AG09309 (cell line): ENCODE data around the gene FUBP3.

ENCODE experiments used
- DNase-seq: peaks from one replicate; pipeline ENCODE4 v3.0.0-alpha.2; 2010; ENCODE audit warnings: low read depth
- H3K4me3 ChIP-seq: 2 replicates; pipeline ENCODE4 v1.5.1; 2011; ENCODE audit warnings: mild to moderate bottlenecking, low read depth, low read length, moderate library complexity; ENCODE audit not compliant: control insufficient read depth
- CTCF ChIP-seq: IDR thresholded peaks from 2 replicates; pipeline ENCODE4 v1.5.1; 2011; ENCODE audit warnings: mild to moderate bottlenecking, low read depth, low read length, inconsistent platforms; ENCODE audit not compliant: insufficient read depth, control insufficient read depth; ENCODE audit errors: missing control alignments

The FUBP3 gene

GRCh38 chr9:130599625-130600024 is 20.2 kb downstream of the FUBP3 start:
- no peak overlapping the region for H3K4me3 ChIP-seq
- TF ChIP-seq CTCF: no peak
- no peak for DNase-seq

GRCh38 chr9:130601100-130601499 is 21.7 kb downstream of the FUBP3 start:
- no peak overlapping the region for H3K4me3 ChIP-seq
- TF ChIP-seq CTCF: no peak
- DNase-seq: no peak

- H3K4me3 ChIP-seq: no peak overlapping the region
- no peak for DNase-seq
- no peak for TF ChIP-seq CTCF
Measured at GRCh38 chr9:130604295-130604694, 24.9 kb downstream of the FUBP3 start.

DNA sequence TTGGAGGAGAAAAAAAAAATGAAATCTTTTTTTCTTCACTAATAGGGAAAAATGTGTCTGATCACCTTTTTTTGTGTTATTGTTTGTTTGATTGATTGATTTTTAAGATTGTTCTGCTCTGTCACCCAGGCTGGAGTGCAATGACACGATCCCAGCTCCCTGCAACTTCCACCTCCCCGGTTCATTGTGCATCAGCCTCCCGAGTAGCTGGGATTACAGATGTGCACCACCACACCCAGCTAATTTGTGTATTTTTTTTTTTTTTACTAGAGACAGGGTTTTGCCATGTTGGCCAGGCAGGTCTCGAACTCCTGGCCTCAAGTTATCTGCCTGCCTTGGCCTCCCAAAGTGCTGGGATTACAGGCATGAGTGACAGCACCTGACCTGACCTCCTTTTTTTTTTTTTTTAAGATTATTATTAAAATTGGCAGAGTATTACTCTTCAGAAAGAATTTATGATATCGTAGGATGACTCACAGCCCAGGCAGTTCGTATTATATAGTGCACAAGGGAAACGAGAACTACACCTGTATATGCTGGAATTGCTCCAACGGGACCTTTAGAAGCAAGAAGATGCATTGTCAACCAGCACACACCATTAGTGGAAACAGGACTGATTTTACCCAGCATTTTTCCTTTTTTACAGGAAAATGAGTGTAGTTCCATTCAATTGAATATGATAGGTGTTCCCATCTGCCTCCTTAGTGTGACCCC is 27.7 kb downstream of the FUBP3 start:
- DNase-seq: no peak
- no peak for TF ChIP-seq CTCF

GRCh38 chr9:130607640-130608420 is 28.5 kb downstream of the FUBP3 start:
- DNase-seq: peak; percentile 10
- TF ChIP-seq CTCF: no peak
- H3K4me3 ChIP-seq: no peak overlapping the region

More for the DNA sequence above, 27.7 kb downstream of the FUBP3 start:
- H3K4me3 ChIP-seq: no peak overlapping the region

DNA sequence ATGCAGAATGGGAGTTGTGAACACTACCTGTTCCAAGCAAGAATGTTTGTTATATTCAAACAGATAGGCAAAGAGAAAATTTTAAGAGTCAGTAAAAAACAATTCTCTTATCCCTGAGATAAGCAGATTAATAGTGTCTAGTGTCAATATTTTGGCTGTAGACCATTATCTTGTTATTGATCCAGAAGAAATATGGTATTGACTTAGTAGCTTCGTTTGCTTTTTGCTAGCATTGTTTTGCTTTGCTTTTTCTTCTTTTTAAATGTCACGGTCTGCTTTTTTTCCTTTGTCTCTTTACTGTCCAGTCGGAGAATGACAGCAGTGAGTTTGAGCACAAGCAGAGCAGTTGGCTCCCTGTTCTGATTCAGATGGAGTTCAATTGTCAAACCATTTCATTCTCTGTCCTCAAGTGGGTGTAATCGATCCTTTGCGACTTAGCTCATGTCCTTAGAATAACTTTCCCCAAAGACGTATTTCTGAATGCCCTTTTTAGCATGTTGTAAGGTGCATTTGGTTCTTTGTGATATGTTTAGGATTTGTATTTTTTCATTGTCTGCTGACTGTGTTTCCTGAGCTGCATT is 29.3 kb downstream of the FUBP3 start:
- DNase-seq: no peak
- TF ChIP-seq CTCF: no peak

More for the DNA sequence above, 29.3 kb downstream of the FUBP3 start:
- H3K4me3 ChIP-seq: no peak overlapping the region
